Parathyroid adenoma (tissue), 2 donors: Measurements from ENCODE around the gene RGS8.

Experiments used
- H2AFZ ChIP-seq: fragments of 300-600 bp; sonication (generic); one replicate; pipeline ENCODE4 v1.7.0; 2017; ENCODE audit warnings: antibody characterized with exemption, mild to moderate bottlenecking
- H3K27ac ChIP-seq: fragments of 300-600 bp; sonication (generic); one replicate; pipeline ENCODE4 v1.7.0; 2017
- H3K27me3 ChIP-seq: fragments of 300-600 bp; sonication (generic); one replicate; pipeline ENCODE4 v1.7.0; 2017; ENCODE audit warnings: low read length; ENCODE audit not compliant: control insufficient read depth, insufficient read depth
- H3K36me3 ChIP-seq: fragments of 300-600 bp; sonication (generic); one replicate; pipeline ENCODE4 v1.7.0; 2017; ENCODE audit warnings: low read length; ENCODE audit not compliant: control insufficient read depth, insufficient read depth
- H3K4me1 ChIP-seq: fragments of 300-600 bp; sonication (generic); one replicate; pipeline ENCODE4 v1.7.0; 2017; ENCODE audit warnings: control low read depth
- H3K4me2 ChIP-seq: fragments of 300-600 bp; sonication (generic); one replicate; pipeline ENCODE4 v1.7.0; 2017; ENCODE audit warnings: low read length
- H3K4me3 ChIP-seq: fragments of 300-600 bp; sonication (generic); one replicate; pipeline ENCODE4 v1.7.0; 2017; ENCODE audit warnings: low read depth, low read length
- H3K79me2 ChIP-seq: fragments of 300-600 bp; sonication (generic); one replicate; pipeline ENCODE4 v1.7.0; 2017; ENCODE audit warnings: control low read depth
- H3K9ac ChIP-seq: fragments of 300-600 bp; sonication (generic); one replicate; pipeline ENCODE4 v1.7.0; 2017; ENCODE audit warnings: mild to moderate bottlenecking
- H3K9me3 ChIP-seq: fragments of 300-600 bp; sonication (generic); one replicate; pipeline ENCODE4 v1.7.0; 2017; ENCODE audit warnings: low read length; ENCODE audit not compliant: control insufficient read depth
- CTCF ChIP-seq: fragments of 300-600 bp; sonication (generic); IDR thresholded peaks from one replicate; pipeline ENCODE4 v1.7.0; 2017; ENCODE audit warnings: antibody characterized with exemption, mild to moderate bottlenecking
- donor health status: primary hyperparathyroidism.

RGS8 gene

GRCh38 chr1:182656842-182657397, 27.5 kb downstream of the RGS8 start:
- Histone ChIP-seq H2AFZ (no peak overlapping the region), H3K9ac (no peak overlapping the region), H3K4me1 (no peaks in the 10 kb centered on the region), H3K27ac (no peak overlapping the region), H3K36me3 (no peaks in the 10 kb centered on the region), H3K9me3 (no peaks in the 10 kb centered on the region), H3K79me2 (no peaks in the 10 kb centered on the region), H3K4me2 (no peak overlapping the region), H3K27me3 (no peaks in the 10 kb centered on the region), H3K4me3 (no peak overlapping the region)
- TF ChIP-seq CTCF = no peak

GRCh38 chr1:182653986-182654385, 30.4 kb downstream of the RGS8 start:
- Histone ChIP-seq H2AFZ (no peak overlapping the region), H3K4me3 (no peak overlapping the region), H3K9ac (no peak overlapping the region), H3K4me1 (no peaks in the 10 kb centered on the region), H3K9me3 (no peaks in the 10 kb centered on the region), H3K27me3 (no peaks in the 10 kb centered on the region), H3K4me2 (no peak overlapping the region), H3K79me2 (no peaks in the 10 kb centered on the region), H3K36me3 (no peaks in the 10 kb centered on the region), H3K27ac (no peak overlapping the region)
- no peak for TF ChIP-seq CTCF

GRCh38 chr1:182652933-182653332, 31.5 kb downstream of the RGS8 start:
- Histone ChIP-seq H3K4me3 (no peak overlapping the region), H3K79me2 (no peaks in the 10 kb centered on the region), H3K4me1 (no peaks in the 10 kb centered on the region), H3K27me3 (no peaks in the 10 kb centered on the region), H3K27ac (no peak overlapping the region), H3K9ac (no peak overlapping the region), H3K9me3 (no peaks in the 10 kb centered on the region), H3K4me2 (no peak overlapping the region), H2AFZ (no peak overlapping the region), H3K36me3 (no peaks in the 10 kb centered on the region)
- TF ChIP-seq CTCF = no peak

- Histone ChIP-seq H3K9me3 (no peaks in the 10 kb centered on the region), H2AFZ (no peak overlapping the region), H3K9ac (no peak overlapping the region), H3K36me3 (no peaks in the 10 kb centered on the region), H3K27me3 (no peaks in the 10 kb centered on the region), H3K27ac (no peak overlapping the region), H3K4me2 (no peak overlapping the region), H3K79me2 (no peaks in the 10 kb centered on the region), H3K4me1 (no peaks in the 10 kb centered on the region), H3K4me3 (no peak overlapping the region)
- TF ChIP-seq CTCF = no peak
Observed at GRCh38 chr1:182651339-182651724, 33.1 kb downstream of the RGS8 start.

- H3K9me3 ChIP-seq = no peaks in the 10 kb centered on the region
- H2AFZ ChIP-seq = no peak overlapping the region
- H3K4me1 ChIP-seq = no peaks in the 10 kb centered on the region
- H3K4me3 ChIP-seq = no peak overlapping the region
- H3K79me2 ChIP-seq = no peaks in the 10 kb centered on the region
- H3K27me3 ChIP-seq = no peaks in the 10 kb centered on the region
- H3K36me3 ChIP-seq = no peaks in the 10 kb centered on the region
- no peak overlapping the region for H3K27ac ChIP-seq
- no peak overlapping the region for H3K9ac ChIP-seq
- no peak for TF ChIP-seq CTCF
- no peak overlapping the region for H3K4me2 ChIP-seq
Observed at GRCh38 chr1:182650678-182651338, 33.6 kb downstream of the RGS8 start.
